Measurements from ENCODE around the gene DHRS7. TPM values are rescaled to one million over a fixed set of nuclear protein-coding genes. Genes with fewer than 3 reads are reported as not detected.

The DHRS7 gene
- total and polyA plus RNA-seq, 2 donors (not counting 3 experiments of a cell fraction or from before 2014, with no cell fraction given), result 28.6 to 29.3 TPM

DNA sequence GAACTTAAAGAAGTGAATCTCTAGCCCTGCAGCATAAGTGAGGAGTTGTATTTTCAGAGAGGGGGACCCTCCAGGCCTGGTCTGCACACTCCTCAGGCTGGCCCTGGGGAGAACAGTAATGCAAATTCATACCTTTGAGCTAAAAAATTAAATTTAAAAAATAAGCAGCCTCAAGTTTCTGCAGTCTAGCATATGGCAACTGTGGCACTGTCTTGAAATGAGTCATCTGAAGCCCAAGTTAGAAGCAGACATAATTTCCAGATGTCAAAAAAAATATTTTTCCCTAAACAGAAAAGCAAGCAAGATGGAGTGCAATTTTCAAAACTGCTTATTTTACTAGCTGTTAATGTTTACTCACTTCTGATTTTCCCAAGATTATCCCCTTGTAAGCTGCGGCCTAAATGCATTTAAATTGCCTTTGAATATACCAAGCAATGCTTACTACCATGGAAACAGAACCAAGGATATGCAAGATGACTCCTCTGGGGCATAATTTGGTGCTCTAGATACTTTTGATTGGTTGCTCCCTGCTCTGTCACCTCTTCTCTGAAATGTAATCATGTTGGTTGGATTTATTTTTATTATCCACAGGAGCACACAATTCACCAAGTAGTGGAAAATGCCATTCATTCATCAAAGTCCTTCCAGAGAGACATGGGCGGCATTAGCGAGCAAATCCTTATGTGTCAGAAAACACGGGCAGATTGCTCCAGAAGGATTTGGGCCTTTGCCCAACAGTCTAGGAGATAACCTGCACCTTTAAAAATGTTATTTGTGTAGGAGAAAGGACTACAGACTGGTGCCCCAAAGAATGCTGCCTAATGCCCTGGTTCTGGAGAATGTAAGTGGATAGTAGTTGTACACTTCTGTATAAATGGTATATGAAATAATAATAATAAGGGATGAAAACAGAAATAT, 25.0 kb upstream of the DHRS7 start:
- no peak overlapping the region for H3K4me3 ChIP-seq (replicated peaks in 1 of 3; ENCODE audit: insufficient read depth in 1 of 3, low read depth in 1 of 3, low read length in 3 of 3)
- no peak for TF ChIP-seq EZH2 (IDR thresholded peaks at IDR 0.05; ENCODE audit: borderline replicate concordance, low read depth, low read length, severe bottlenecking)
- no peak for TF ChIP-seq FOS (IDR thresholded peaks at IDR 0.05; ENCODE audit: borderline replicate concordance, insufficient read depth, low read length)
- TF ChIP-seq MAX (IDR thresholded peaks at IDR 0.05; ENCODE audit: insufficient read depth, insufficient read length), result no peak
- TF ChIP-seq GATA2 (IDR thresholded peaks at IDR 0.05; ENCODE audit: insufficient read depth, insufficient read length, low read depth, low read length), result no peak
- TF ChIP-seq, protein P1, sequence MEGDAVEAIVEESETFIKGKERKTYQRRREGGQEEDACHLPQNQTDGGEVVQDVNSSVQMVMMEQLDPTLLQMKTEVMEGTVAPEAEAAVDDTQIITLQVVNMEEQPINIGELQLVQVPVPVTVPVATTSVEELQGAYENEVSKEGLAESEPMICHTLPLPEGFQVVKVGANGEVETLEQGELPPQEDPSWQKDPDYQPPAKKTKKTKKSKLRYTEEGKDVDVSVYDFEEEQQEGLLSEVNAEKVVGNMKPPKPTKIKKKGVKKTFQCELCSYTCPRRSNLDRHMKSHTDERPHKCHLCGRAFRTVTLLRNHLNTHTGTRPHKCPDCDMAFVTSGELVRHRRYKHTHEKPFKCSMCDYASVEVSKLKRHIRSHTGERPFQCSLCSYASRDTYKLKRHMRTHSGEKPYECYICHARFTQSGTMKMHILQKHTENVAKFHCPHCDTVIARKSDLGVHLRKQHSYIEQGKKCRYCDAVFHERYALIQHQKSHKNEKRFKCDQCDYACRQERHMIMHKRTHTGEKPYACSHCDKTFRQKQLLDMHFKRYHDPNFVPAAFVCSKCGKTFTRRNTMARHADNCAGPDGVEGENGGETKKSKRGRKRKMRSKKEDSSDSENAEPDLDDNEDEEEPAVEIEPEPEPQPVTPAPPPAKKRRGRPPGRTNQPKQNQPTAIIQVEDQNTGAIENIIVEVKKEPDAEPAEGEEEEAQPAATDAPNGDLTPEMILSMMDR (IDR thresholded peaks at IDR 0.05; ENCODE audit: extremely low read depth in 1 of 2, insufficient read depth in 1 of 2, low read depth in 1 of 2, low read length in 2 of 2), result no peak
- TF ChIP-seq JUN (IDR thresholded peaks at IDR 0.05; ENCODE audit: borderline replicate concordance, insufficient read depth, insufficient read length, low read depth), result no peak
- no peak for TF ChIP-seq MYC (IDR thresholded peaks at IDR 0.05; ENCODE audit: low read depth, low read length)
- TF ChIP-seq POLR2A (IDR thresholded peaks at IDR 0.05; ENCODE audit: low read depth, low read length), result no peak
- no peak for TF ChIP-seq POLR2AphosphoS5 (IDR thresholded peaks at IDR 0.05; ENCODE audit: insufficient read depth, low read depth, low read length)
- no peaks in the 10 kb centered on the region for H3K79me2 ChIP-seq (ENCODE audit: control insufficient read depth, insufficient read depth, low read length)
- no peak overlapping the region for H3K27ac ChIP-seq (ENCODE audit: insufficient read depth, low read depth, low read length)
- ChIA-PET POLR2A (no interaction called here), CTCF (interaction anchor here (1.1 to 1.4 kb wide), 2 partner anchors 225 to 371 kb away, joined by 3 to 5 read pairs; no protein-coding TSS in a partner anchor)
- no peak overlapping the region for H3K9ac ChIP-seq (replicated peaks; ENCODE audit: extremely low read depth, insufficient read depth, low read length)
- H4K20me1 ChIP-seq (replicated peaks; ENCODE audit: control insufficient read depth, extremely low read depth, insufficient read depth, low read length), result no peaks in the 10 kb centered on the region
- no peaks in the 10 kb centered on the region for H3K36me3 ChIP-seq (ENCODE audit: control insufficient read depth in 2 of 2, extremely low read depth in 1 of 2, insufficient read depth in 2 of 2, low read length in 2 of 2)
- H3K27me3 ChIP-seq (ENCODE audit: control insufficient read depth in 2 of 2, insufficient read depth in 2 of 2, low read length in 2 of 2), result peaks cover 10 to 11% of the 10 kb centered on the region in 2 experiments
- no peak overlapping the region for H2AFZ ChIP-seq (ENCODE audit: low read depth, low read length)
- DNase-seq (ENCODE audit: low read depth, low spot score), result no peak
- no peaks in the 10 kb centered on the region for H3K4me1 ChIP-seq (ENCODE audit: control insufficient read depth, extremely low read depth, insufficient read depth, low read length)
- no peak for FAIRE-seq
- no peaks in the 10 kb centered on the region for H3K9me1 ChIP-seq (replicated peaks; ENCODE audit: control insufficient read depth, extremely low read depth, insufficient read depth, low read length)
- BruUV-seq (replicated peaks), result no TSS peak
- no peaks in the 10 kb centered on the region for H3K9me3 ChIP-seq (replicated peaks; ENCODE audit: control insufficient read depth, insufficient read depth, low read length)
- dilution Hi-C loops (cut with MboI; ENCODE audit: extremely low pct_ligation_motif_present, low sequenced_read_pairs) (no loop called here), intact Hi-C loops (cut with micrococcal nuclease) (loop anchor here (2.0 kb wide), 1 partner anchor 369 kb away; no protein-coding TSS in a partner anchor)
- H3K4me2 ChIP-seq (ENCODE audit: insufficient read depth, low read length), result no peak overlapping the region
